LoVo (cell line): ENCODE measurements around the gene KCTD7.
A peak's percentile ranks its signal among the peaks of the same experiment; 100 is the strongest.
"Not testable (repeated sequence)": the region's sequence is repeated elsewhere in the genome, so short reads cannot be mapped to it uniquely, and the experiment has no call there.

ENCODE experiments used
- DNase-seq: peaks from one replicate; pipeline ENCODE4 v3.0.0-alpha.2; 2016; ENCODE audit warnings: low spot score

The KCTD7 gene

DNA sequence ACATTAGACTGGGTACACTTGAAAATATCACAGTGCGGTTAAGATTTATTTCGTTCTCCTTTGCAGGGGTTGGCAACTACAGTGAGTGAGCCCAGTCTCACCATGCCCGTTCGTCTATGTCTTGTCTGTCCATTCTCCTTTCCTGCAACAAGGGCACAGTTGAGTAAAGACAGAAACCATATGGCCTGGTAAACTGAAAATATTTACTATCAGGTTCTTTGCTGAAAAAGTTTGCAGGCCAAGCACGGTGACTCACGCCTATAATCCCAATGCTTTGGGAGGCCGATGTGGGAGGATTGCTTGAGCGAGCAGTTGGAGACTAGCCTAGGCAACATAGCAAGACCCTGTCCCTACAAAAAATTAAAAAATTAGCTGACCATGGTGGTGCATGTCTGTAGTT lies 11.4 kb upstream of the KCTD7 start:
- DNase-seq: no peak

DNA sequence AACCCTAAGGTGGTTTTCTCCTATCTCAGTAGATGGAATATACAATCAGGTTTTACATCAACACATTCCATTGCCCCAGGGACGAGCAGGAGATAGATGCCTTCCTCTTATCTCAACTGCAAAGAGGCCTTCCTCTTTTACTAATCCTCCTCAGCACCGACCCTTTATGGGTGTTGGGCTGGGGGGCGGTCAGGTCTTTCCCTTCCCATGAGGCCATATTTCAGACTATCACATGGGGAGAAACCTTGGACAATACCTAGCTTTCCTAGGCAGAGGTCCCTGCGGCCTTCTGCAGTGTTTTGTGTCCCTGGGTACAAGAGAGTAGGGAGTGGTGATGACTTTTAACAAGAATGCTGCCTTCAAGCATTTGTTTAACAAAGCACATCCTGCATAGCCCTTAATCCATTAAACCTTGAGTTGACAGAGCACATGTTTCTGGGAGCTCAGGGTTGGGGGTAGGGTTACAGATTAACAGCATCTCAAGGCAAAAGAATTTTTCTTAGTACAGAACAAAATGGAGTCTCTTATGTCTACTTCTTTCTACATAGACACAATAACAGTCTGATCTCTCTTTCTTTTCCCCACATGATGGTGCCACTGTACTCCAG lies 9.2 kb upstream of the KCTD7 start:
- not testable (repeated sequence) for DNase-seq

- no peak for DNase-seq
Observed at GRCh38 chr7:66626331-66626934, 2.2 kb upstream of the KCTD7 start.

- DNase-seq: no peak
Observed at GRCh38 chr7:66627151-66627681, 1.5 kb upstream of the KCTD7 start.

DNA sequence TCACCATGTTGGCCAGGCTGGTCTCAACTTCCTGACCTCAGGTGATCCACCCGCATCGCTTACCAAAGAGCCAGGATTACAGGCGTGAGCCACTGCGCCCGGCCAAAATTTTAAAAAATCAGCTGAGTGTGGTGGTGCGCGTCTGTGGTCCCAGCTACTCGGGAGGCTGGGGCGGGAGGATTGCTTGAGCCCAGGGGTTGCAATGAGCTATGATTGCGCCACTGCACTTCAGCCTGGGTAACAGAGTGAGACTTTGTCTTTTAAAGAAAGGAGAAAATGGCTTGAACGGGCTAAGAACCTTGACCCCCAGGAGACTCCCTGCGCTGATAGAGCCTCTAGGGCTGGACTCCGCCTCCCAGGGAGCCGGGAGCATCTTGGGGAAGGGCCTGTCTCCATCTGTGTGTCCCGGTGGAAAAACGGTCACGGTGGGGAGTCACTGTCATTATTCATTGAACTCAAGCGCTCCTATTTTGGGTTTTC lies 760 bp upstream of the KCTD7 start:
- DNase-seq: no peak

DNA sequence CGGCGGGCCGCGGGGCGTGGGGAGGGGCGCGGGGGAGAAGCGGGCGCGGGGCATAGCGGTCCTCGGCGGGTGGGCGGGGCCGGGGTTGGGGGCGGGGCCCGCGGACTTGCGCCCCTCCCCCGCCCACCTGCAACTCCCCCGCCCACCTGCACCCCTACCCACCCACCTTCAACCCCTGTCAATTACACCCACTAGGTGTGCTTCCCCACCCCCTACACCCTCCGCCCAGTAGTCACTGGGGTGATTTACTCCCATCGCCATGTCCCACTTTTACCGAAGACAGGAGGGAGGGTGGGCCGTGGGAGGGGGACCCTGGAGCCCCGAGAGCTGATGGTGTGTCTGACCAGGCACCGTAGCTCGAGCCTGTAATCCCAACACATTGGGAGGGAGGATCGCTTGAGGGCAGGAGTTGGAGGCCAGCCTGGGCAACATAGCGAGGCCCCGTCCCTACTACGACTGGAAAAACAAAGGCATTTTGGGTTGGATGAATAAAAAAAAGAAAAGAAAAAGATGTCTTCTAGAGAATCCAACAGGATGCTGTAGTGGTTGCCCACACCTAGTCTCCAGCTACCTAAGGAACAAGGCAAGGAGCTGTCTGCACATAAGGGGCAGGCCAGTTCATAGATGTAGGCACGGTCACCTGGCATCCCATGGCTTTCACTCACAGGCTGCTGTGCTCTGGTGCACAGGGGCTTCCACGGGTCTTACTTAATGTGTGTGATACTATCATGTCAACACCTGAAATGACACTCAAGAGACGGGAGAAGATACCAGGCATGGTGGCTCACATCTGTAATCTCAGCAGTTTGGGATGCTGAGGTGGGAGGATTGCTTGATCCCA lies 761 bp downstream of the KCTD7 start:
- no peak for DNase-seq

GRCh38 chr7:66630531-66630930 lies 1.9 kb downstream of the KCTD7 start:
- DNase-seq: no peak

GRCh38 chr7:66631471-66631870 lies 2.8 kb downstream of the KCTD7 start:
- DNase-seq: no peak

DNA sequence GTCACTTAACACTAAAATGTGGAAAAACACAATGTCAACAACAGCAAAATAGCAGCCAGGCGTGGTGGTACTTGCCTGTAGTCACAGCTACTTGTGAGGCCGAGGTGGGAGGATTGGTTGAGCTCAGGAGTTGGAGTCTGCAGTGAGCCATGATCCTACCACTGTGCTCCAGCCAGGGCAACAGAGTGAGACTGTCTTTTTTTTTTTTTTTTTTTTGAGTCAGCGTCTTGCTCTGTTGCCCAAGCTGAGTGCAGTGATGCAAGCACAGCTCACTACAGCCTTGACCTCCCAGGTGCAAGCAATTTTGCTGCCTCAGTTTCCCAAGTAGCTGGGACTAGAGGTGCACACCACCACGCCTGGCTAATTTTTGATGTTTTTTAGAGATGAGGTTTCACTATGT lies 6.1 kb downstream of the KCTD7 start:
- no peak for DNase-seq

- not testable (repeated sequence) for DNase-seq
Observed at GRCh38 chr7:66635322-66635981, 6.8 kb downstream of the KCTD7 start.

DNA sequence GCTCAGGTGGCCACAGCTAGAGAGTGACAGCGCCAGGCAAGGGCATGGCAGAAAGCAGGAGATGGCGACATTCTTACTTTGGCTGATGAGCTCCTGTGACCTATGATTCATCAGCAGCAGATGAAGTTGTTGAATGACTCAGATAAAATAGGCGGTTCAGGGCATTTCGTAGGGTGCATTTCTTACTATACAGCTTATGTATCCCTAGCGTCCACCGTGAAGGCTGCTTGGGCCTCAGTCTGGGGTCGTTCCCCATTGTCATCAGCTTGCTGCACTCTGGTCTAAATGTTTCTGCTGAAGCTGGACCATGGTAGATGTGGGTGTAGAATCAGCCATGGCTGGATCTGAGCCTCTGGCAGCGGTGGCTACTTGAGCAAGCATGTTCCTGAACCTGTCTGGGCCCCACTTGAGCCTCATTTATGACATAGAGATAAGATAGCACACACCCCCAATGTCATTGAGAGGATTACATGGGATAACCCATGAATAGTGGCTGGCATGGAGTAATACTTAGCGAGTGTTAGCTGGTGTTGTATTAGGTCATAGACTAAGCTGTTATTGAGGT lies 7.4 kb downstream of the KCTD7 start:
- DNase-seq: not testable (repeated sequence)

- no peak for DNase-seq
Observed at GRCh38 chr7:66638309-66639099, 9.8 kb downstream of the KCTD7 start.

DNA sequence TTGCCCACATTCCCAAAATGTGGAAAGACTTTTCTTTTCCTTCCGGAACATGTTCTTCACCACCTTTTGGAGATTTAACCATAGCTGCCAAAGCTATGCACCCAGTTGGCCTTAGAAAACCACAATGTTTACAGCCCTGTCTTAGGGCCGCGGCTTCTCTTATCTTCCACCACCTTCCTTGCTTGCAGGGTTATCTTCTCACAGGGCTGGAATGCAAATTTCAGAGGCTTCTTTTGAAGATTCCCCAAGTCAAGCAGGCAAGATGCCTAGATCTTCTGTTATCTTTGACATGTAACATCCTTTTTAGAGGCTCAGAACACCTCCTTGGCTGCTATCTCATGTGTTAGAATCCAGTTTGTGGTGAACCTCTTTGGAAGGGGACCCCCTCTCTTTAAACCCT lies 11.1 kb downstream of the KCTD7 start:
- no peak for DNase-seq

DNA sequence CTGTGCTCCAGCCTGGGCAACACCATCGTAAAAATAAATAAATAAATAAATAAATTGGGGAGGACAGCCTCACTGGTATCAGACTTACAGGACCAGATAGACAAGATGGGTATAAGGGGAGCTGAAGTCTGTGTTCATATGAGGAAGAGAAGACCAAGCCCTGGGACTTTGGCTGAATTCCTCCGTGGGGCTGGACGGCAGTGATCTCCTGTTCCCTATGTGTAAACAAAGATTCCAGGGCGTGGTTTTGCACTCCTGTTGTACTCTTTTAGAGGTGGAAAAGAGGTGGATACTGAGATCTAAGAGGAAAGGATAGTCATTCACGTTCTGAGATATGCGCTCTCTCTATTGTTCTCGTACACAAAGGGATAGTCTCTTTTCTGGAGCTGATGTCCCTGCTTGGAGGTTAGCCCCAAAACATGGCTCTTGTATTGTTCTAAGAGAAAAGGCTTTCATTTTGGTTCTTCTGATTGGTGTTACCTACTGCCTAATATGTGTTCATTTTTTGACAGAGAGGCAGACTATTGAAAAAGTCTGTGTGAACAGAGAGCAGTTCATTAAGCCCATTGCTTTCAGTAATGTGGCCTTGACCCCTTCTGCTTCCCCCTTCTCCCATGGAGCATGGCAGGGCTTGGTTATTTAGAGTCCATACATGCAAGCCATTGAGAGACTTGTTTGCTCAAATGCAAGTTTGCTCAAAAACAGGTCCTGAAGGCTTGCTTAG lies 12.3 kb downstream of the KCTD7 start:
- DNase-seq: peak; percentile 72

GRCh38 chr7:66641526-66641871 lies 12.8 kb downstream of the KCTD7 start:
- no peak for DNase-seq

- no peak for DNase-seq
Observed at GRCh38 chr7:66642186-66642585, 13.5 kb downstream of the KCTD7 start.

- DNase-seq: no peak
Observed at GRCh38 chr7:66642932-66643331, 14.3 kb downstream of the KCTD7 start.

- DNase-seq: no peak
Observed at GRCh38 chr7:66643395-66643794, 14.7 kb downstream of the KCTD7 start.

- not testable (repeated sequence) for DNase-seq
Observed at GRCh38 chr7:66651026-66651425, 22.3 kb downstream of the KCTD7 start.

DNA sequence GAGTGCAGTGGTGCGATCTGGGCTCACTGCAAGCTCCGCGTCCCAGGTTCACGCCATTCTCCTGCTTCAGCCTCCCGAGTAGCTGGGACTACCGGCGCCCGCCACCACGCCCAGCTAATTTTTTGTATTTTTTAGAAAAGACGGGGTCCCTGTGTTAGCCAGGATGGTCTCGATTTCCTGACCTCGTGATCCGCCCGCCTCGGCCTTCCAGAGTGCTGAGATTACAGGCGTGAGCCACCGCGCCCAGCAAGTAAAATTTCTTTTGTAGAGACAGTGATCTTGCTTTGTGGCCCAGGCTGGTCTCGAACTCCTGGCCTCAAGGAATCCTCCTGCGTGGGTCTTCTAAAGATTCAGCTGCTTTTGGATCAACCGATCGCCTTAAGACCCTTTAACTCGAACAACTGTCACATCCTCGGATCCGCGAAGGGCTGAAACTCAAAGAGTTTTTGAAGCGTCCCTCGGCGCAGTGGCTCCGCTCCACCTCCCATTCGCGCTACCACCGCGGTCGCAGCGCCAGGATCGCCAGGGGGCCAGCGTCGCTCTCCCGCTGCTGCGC lies 25.1 kb downstream of the KCTD7 start:
- DNase-seq: not testable (repeated sequence)
